IMR-90 (cell line): ENCODE data around the gene PTCHD4. TPM values are rescaled to one million over a fixed set of nuclear protein-coding genes. Genes with fewer than 3 reads are reported as not detected.
A peak's percentile ranks its signal among the peaks of the same experiment; 100 is the strongest.

Experiments used
- ATAC-seq: fragments of 200-7000 bp; cut with Tn5 transposase; 2 replicates; pipeline ENCODE4 v1.9.1; 2020; ENCODE audit warnings: low read depth, mild to moderate bottlenecking, moderate library complexity
- BruUV-seq: library from RNA; stranded (reverse); fragments of 400-500 nt; replicated peaks from 2 replicates; lab custom pipeline; 2021; lab: Mats Ljungman, UMichigan
- CTCF ChIA-PET: fragments of 300-600 bp; formaldehyde crosslinking; extraction: SDS; loops from one replicate; lab custom pipeline; 2021; ENCODE audit warnings: antibody characterized with exemption; lab: Yijun Ruan, JAX
- POLR2A ChIA-PET: fragments of 300-600 bp; sonication (Branson Sonifier 250); formaldehyde crosslinking; loops from one replicate; lab custom pipeline; 2022; ENCODE audit warnings: antibody characterized with exemption; ENCODE audit not compliant: unreplicated experiment; lab: Charles Lee
- DNase-seq: peaks from one replicate; pipeline ENCODE4 v3.0.0; 2013
- H2AFZ ChIP-seq: replicated peaks from 2 replicates; pipeline ENCODE3; 2013; ENCODE audit warnings: low read length, mild to moderate bottlenecking; ENCODE audit not compliant: poor library complexity
- H2AK5ac ChIP-seq: 2 replicates; pipeline ENCODE4 v1.6.1; 2013; ENCODE audit warnings: low read depth, low read length, inconsistent platforms
- H2AK9ac ChIP-seq: replicated peaks from 2 replicates; pipeline ENCODE3; 2013; ENCODE audit warnings: mild to moderate bottlenecking, low read depth, low read length, moderate library complexity; ENCODE audit not compliant: poor library complexity
- H2BK120ac ChIP-seq: 2 replicates; pipeline ENCODE4 v1.6.1; 2013; ENCODE audit warnings: low read depth, low read length, inconsistent platforms
- H2BK15ac ChIP-seq: 3 replicates; pipeline ENCODE4 v1.6.1; 2013; ENCODE audit warnings: low read depth, low read length, inconsistent platforms
- H2BK20ac ChIP-seq: 2 replicates; pipeline ENCODE4 v1.6.1; 2013; ENCODE audit warnings: low read depth, mild to moderate bottlenecking, inconsistent platforms, low read length, moderate library complexity
- H2BK5ac ChIP-seq: 2 replicates; pipeline ENCODE4 v1.6.1; 2013; ENCODE audit warnings: mild to moderate bottlenecking, low read depth, low read length, inconsistent platforms; ENCODE audit not compliant: poor library complexity, severe bottlenecking
- H3K14ac ChIP-seq: replicated peaks from 2 replicates; pipeline ENCODE4 v1.6.1; 2013; ENCODE audit warnings: low read depth, low read length, inconsistent platforms
- H3K18ac ChIP-seq: 2 replicates; pipeline ENCODE4 v1.6.1; 2013; ENCODE audit warnings: low read depth, low read length, control low read depth
- H3K23ac ChIP-seq: 2 replicates; pipeline ENCODE4 v1.6.1; 2013; ENCODE audit warnings: low read depth, low read length, inconsistent platforms
- H3K27ac ChIP-seq: 2 replicates; pipeline ENCODE4 v1.5.1; 2013; ENCODE audit warnings: mild to moderate bottlenecking, control low read depth, low read length; ENCODE audit not compliant: insufficient read depth
- H3K27me3 ChIP-seq: 2 replicates; pipeline ENCODE4 v1.6.1; 2013; ENCODE audit warnings: low read length; ENCODE audit not compliant: control insufficient read depth, insufficient read depth
- H3K36me3 ChIP-seq: 2 replicates; pipeline ENCODE4 v1.6.1; 2013; ENCODE audit warnings: low read length, mixed read lengths; ENCODE audit not compliant: control insufficient read depth, insufficient read depth
- H3K4ac ChIP-seq: 2 replicates; pipeline ENCODE4 v1.6.1; 2013; ENCODE audit warnings: low read depth, low read length, inconsistent platforms
- H3K4me1 ChIP-seq: 2 replicates; pipeline ENCODE4 v1.6.1; 2013; ENCODE audit warnings: low read length, mixed read lengths; ENCODE audit not compliant: control insufficient read depth, insufficient read depth
- H3K4me2 ChIP-seq: 2 replicates; pipeline ENCODE4 v1.6.1; 2013; ENCODE audit warnings: low read depth, mild to moderate bottlenecking, control low read depth, low read length, moderate library complexity
- H3K4me3 ChIP-seq: 2 replicates; pipeline ENCODE4 v1.5.1; 2013; ENCODE audit warnings: low read depth, mild to moderate bottlenecking, control low read depth, low read length, moderate library complexity; ENCODE audit not compliant: insufficient read depth
- H3K56ac ChIP-seq: 2 replicates; pipeline ENCODE4 v1.6.1; 2013; ENCODE audit warnings: low read length, inconsistent platforms; ENCODE audit not compliant: insufficient read depth; ENCODE audit errors: extremely low read depth
- H3K79me1 ChIP-seq, 2 experiments: 2 replicates each; pipeline ENCODE4 v1.6.1; 2013; ENCODE audit warnings: low read length in 2 of 2, inconsistent platforms in 1 of 2, low read depth in 1 of 2
- H3K9ac ChIP-seq: 2 replicates; pipeline ENCODE4 v1.6.1; 2013; ENCODE audit warnings: low read depth, low read length, control low read depth
- H3K9me1 ChIP-seq: 2 replicates; pipeline ENCODE4 v1.6.1; 2013; ENCODE audit warnings: low read length, inconsistent platforms; ENCODE audit not compliant: insufficient read depth
- H3K9me3 ChIP-seq: 2 replicates; pipeline ENCODE4 v1.6.1; 2013; ENCODE audit warnings: low read length; ENCODE audit not compliant: control insufficient read depth, insufficient read depth
- H4K20me1 ChIP-seq: 2 replicates; pipeline ENCODE4 v1.6.1; 2013; ENCODE audit warnings: low read length, inconsistent platforms; ENCODE audit not compliant: insufficient read depth
- H4K5ac ChIP-seq: 2 replicates; pipeline ENCODE4 v1.6.1; 2013; ENCODE audit warnings: mild to moderate bottlenecking, low read depth, low read length, control low read depth
- H4K8ac ChIP-seq, 2 experiments: 2 replicates each; pipeline ENCODE4 v1.6.1; 2013; ENCODE audit warnings: low read depth in 2 of 2, low read length in 2 of 2, control low read depth in 1 of 2, inconsistent platforms in 1 of 2
- H4K91ac ChIP-seq: 2 replicates; pipeline ENCODE4 v1.6.1; 2013; ENCODE audit warnings: low read depth, low read length, inconsistent platforms; ENCODE audit not compliant: insufficient read depth
- BHLHE40 ChIP-seq: fragments of 150-350 bp; IDR thresholded peaks from 2 replicates; pipeline ENCODE4 v1.6.1; 2016; ENCODE audit warnings: mild to moderate bottlenecking, low read depth, low read length
- CEBPB ChIP-seq: IDR thresholded peaks from 2 replicates; pipeline ENCODE4 v1.6.1; 2012; ENCODE audit warnings: low read depth, low read length, improper control_type of control experiment
- CHD1 ChIP-seq: IDR thresholded peaks from 2 replicates; pipeline ENCODE4 v1.6.1; 2012; ENCODE audit warnings: low read depth, low read length, improper control_type of control experiment
- CTCF ChIP-seq: conservative IDR thresholded peaks from 2 replicates; pipeline ENCODE4 v1.5.1; 2012; ENCODE audit warnings: mild to moderate bottlenecking, low read depth, low read length, improper control_type of control experiment
- ELK1 ChIP-seq: fragments of 150-350 bp; IDR thresholded peaks from 2 replicates; pipeline ENCODE4 v1.6.1; 2016; ENCODE audit warnings: low read depth, mild to moderate bottlenecking, low read length, moderate library complexity, borderline replicate concordance
- MAFK ChIP-seq: IDR thresholded peaks from 2 replicates; pipeline ENCODE4 v1.6.1; 2012; ENCODE audit warnings: low read depth, low read length, improper control_type of control experiment
- MAZ ChIP-seq: IDR thresholded peaks from 2 replicates; pipeline ENCODE4 v1.6.1; 2012; ENCODE audit warnings: low read depth, mild to moderate bottlenecking, low read length, improper control_type of control experiment, moderate library complexity, borderline replicate concordance
- MXI1 ChIP-seq: IDR thresholded peaks from 2 replicates; pipeline ENCODE4 v1.6.1; 2012; ENCODE audit warnings: low read depth, mild to moderate bottlenecking, low read length, moderate library complexity, borderline replicate concordance
- NFE2L2 ChIP-seq: fragments of 150-350 bp; IDR thresholded peaks from 2 replicates; pipeline ENCODE4 v1.6.1; 2016; ENCODE audit warnings: low read depth, mild to moderate bottlenecking, low read length
- POLR2A ChIP-seq: IDR thresholded peaks from 2 replicates; pipeline ENCODE4 v1.6.1; 2012; ENCODE audit warnings: mild to moderate bottlenecking, low read depth, low read length
- RAD21 ChIP-seq: IDR thresholded peaks from 2 replicates; pipeline ENCODE4 v1.6.1; 2012; ENCODE audit warnings: low read length, improper control_type of control experiment
- RCOR1 ChIP-seq: IDR thresholded peaks from 2 replicates; pipeline ENCODE4 v1.6.1; 2012; ENCODE audit warnings: mild to moderate bottlenecking, low read length, improper control_type of control experiment; ENCODE audit not compliant: insufficient replicate concordance
- RFX5 ChIP-seq: IDR thresholded peaks from 2 replicates; pipeline ENCODE4 v1.8.0; 2012; ENCODE audit warnings: low read depth, mild to moderate bottlenecking, low read length, moderate library complexity
- SMC3 ChIP-seq: fragments of 150-350 bp; IDR thresholded peaks from 2 replicates; pipeline ENCODE4 v1.6.1; 2016; ENCODE audit warnings: low read depth, mild to moderate bottlenecking, antibody characterized with exemption, low read length, moderate library complexity
- USF2 ChIP-seq: fragments of 150-350 bp; IDR thresholded peaks from 2 replicates; pipeline ENCODE4 v1.6.1; 2017; ENCODE audit warnings: mild to moderate bottlenecking, antibody characterized with exemption, low read length, low read depth
- WGBS, 2 experiments: methylation state at CpG; one replicate each; pipeline versions ENCODE4 v1.1.5 to v1.1.7; 2013; ENCODE audit warnings: missing lambda C conversion rate in 2 of 2; ENCODE audit not compliant: insufficient read length in 1 of 2; ENCODE audit errors: extremely low coverage in 2 of 2; 5-methylcytosine and 5-hydroxymethylcytosine counted together
- dilution Hi-C: fragments of 300-500 bp; cut with HindIII; formaldehyde crosslinking; loops from one replicate; pipeline ENCODE4 v1.14.3; 2018; ENCODE audit warnings: low sequenced_read_pairs; ENCODE audit not compliant: unreplicated experiment
- in situ Hi-C: fragments of 300-500 bp; cut with MboI; formaldehyde crosslinking; loops from 3 replicates; pipeline ENCODE4 v1.14.3; 2019; ENCODE audit warnings: low sequenced_read_pairs, inconsistent platforms, mixed read lengths
- intact Hi-C: fragments of 100-400 bp; cut with micrococcal nuclease; formaldehyde crosslinking; loops from 2 replicates; pipeline ENCODE4 v1.10.0; 2022
- polyA plus RNA-seq, 3 experiments: library from polyadenylated mRNA; depleted of rRNA; stranded (reverse); fragments of >200 nt; gene quantifications; 2 replicates each; pipeline ENCODE4 v1.2.3, GENCODE V29; 2012; ENCODE audit warnings: low replicate concordance in 1 of 3
- total RNA-seq: library from RNA; depleted of rRNA; stranded (reverse); fragments of >200 nt; gene quantifications from 2 replicates; pipeline ENCODE4 v1.2.3, GENCODE V29; 2012

PTCHD4 gene
- total and polyA plus RNA-seq, 2 of the 4 experiments (the other 2 are of a cell fraction), result 0.53 to 0.72 TPM

- DNase-seq, result peak; percentile 4
- Histone ChIP-seq H3K4ac (no peak overlapping the region), H2BK5ac (no peak overlapping the region), H3K14ac (no peak overlapping the region), H2BK120ac (no peak overlapping the region), H3K36me3 (no peaks in the 10 kb centered on the region), H3K4me1 (no peaks in the 10 kb centered on the region), H3K79me1 (no peaks in the 10 kb centered on the region), H3K4me2 (no peak overlapping the region), H3K27me3 (no peaks in the 10 kb centered on the region), H4K8ac (no peak overlapping the region), H3K23ac (no peak overlapping the region), H2BK20ac (no peak overlapping the region), H3K27ac (no peak overlapping the region), H3K9ac (no peak overlapping the region), H3K9me3 (no peaks in the 10 kb centered on the region), H2AK5ac (no peak overlapping the region), H2AK9ac (no peak overlapping the region), H3K56ac (no peak overlapping the region), H2BK15ac (no peak overlapping the region), H4K5ac (no peak overlapping the region), H4K91ac (no peak overlapping the region), H3K18ac (no peak overlapping the region), H3K9me1 (no peaks in the 10 kb centered on the region), H4K20me1 (no peaks in the 10 kb centered on the region), H3K4me3 (no peak overlapping the region), H2AFZ (no peak overlapping the region)
- CTCF ChIA-PET, result no interaction called here
- WGBS, 2 experiments, result no CpG with 5 or more reads among the region's 5 CpGs
- no TSS peak for BruUV-seq
- intact Hi-C loops, result no loop called here
- in situ Hi-C loops, result no loop called here
- ATAC-seq, result peak; percentile 77
- dilution Hi-C loops, result no loop called here
- POLR2A ChIA-PET, result no interaction called here
- TF ChIP-seq BHLHE40, result no peak
- no peak for TF ChIP-seq MAZ
- TF ChIP-seq NFE2L2, result no peak
- no peak for TF ChIP-seq RCOR1
- no peak for TF ChIP-seq CEBPB
- no peak for TF ChIP-seq MXI1
- TF ChIP-seq CHD1, result no peak
- TF ChIP-seq SMC3, result no peak
- no peak for TF ChIP-seq RAD21
- no peak for TF ChIP-seq MAFK
- no peak for TF ChIP-seq USF2
- no peak for TF ChIP-seq CTCF
- no peak for TF ChIP-seq POLR2A
- no peak for TF ChIP-seq RFX5
- TF ChIP-seq ELK1, result no peak
Observed at GRCh38 chr6:48135323-48136084, 24.5 kb upstream of the PTCHD4 start.
